Dermis blood vessel endothelial cell (primary cell): ENCODE results near the gene GRM4. TPM values are rescaled to one million over a fixed set of nuclear protein-coding genes. Genes with fewer than 3 reads are reported as not detected.

Source experiments
- DNase-seq: peaks from one replicate; pipeline ENCODE4 v3.0.0; 2010
- total RNA-seq: library from RNA; depleted of rRNA; stranded (reverse); fragments of >200 nt; gene quantifications from 2 replicates; pipeline ENCODE4 v1.2.3, GENCODE V29; 2014

Gene GRM4
- total RNA-seq, 1 donor from 2014 or later, result not detected

DNA sequence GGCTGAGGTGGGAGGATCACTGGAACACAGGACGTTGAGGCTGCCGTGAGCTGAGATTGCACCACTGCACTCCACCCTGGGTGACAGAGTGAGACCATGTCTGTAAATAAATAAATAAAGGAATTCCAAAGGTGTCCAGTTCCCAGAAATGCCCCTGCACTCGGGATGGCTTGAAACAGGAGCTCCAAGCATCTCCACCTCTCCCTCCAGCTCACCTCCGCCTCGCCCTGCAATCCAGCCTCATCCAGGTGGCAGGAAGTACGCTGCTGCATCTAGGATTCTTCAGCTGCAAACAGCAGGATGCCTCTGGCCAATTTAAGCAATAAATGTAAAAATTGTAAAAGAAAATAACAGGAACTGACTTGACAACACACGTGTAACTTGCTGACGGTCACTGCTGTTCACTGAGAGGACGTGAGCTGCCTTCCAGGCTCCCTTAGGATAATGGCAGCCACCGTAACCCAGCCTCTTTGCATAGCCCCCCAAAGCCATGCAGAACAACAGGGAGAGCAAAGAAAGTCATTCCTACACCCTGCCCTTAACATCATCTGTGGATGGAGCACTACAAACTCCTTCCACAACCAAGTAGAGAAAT is 11.4 kb upstream of the GRM4 start:
- no peak for DNase-seq

DNA sequence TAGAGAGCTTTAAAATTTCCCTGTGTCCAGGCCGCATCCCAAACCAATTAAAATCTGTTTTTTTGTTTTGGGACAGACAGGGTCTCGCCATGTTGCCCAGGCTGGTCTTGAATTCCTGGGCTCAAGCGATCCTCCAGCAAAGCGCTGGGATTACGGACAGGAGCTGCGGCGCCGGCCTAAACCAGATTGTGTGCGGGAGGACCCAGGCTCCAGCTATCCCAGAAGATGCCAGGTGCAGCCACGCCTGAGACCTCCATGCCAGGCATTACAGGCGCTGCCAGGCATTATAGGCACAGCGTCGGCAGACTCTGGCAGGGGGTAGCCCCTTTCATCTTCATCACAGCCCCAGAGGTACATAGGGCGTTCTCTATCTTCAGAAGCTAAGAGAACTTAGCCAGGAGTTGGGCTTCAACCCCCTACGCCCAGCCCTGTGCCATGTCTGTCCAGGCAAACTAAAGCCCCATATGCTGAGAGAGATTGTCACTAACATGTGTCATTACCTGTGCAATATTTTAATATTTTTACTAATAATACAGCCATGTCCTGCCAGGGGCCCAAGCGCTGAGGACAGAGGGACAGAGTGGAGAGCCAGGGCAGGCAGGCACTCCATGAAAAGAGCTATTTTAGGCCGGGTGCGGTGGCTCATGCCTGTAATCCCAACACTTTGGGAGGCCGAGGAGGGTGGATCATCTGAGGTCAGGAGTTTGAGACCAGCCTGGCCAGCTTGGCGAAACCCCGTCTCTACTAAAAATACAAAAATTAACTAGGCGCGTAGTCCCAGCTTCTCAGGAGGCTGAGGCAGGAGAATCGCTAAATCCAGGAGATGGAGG is 9.8 kb upstream of the GRM4 start:
- no peak for DNase-seq

GRCh38 chr6:34154668-34155447 is 9.0 kb upstream of the GRM4 start:
- peak; percentile 59 for DNase-seq

- no peak for DNase-seq
These were observed 7.1 kb upstream of the GRM4 start for GRCh38 chr6:34152806-34153520.

- no peak for DNase-seq
These were observed 6.2 kb upstream of the GRM4 start for GRCh38 chr6:34152042-34152524.

DNA sequence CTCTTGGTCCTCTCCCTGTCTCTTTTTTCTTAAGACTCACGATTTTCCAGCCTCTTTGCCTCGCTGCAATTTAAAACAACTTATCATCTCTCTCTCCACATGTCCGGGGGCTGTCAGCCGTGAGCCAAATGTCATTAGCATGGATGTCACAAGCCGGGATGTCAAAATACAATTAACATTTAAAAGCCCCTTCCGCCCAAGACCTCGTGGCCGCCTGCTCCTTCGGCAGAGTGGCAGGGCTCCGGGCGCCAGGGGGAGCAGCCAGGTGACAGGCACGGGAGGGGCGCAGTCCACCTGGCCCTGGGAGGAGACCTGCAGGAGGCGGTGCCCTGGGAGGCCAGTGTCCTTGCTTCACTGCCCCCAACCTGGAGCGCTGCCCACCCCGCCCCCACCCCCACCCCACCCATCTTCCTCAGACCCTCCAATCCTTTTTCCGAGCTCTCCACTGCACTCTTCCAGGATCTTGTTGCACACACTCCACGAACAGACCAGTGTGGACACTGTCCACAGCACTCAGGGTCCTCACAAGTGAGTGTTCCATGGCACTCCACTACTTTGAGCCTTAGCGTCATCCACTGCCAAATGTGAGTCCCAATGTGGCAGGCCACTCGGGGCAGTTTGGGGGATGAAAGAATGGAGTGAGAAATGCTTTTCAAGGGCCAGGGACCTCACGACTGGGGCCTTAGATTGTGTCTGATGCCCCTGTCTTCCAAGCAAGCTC is 5.6 kb upstream of the GRM4 start:
- no peak for DNase-seq

DNA sequence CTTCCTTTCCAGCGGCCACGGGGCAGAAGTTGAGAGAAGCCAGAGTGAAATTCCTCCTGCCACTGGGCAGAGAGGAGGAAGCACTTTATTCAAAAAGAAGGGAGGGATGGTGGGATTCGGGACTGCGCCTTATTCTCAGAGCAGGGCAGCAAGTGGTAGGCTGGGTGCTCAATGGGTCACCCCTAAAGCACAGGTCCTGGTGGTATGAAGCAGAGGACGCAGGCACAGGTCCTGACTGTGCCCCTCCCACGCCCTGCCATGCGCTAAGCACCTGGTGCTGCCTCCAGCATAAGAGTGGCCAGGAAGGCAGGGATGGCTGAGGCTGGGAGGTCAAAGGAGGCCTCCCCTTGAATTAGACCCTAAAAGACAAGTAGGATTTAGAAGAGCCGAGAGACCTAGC is 4.9 kb upstream of the GRM4 start:
- DNase-seq, result no peak

GRCh38 chr6:34149831-34150400 is 4.0 kb upstream of the GRM4 start:
- DNase-seq, result no peak

DNA sequence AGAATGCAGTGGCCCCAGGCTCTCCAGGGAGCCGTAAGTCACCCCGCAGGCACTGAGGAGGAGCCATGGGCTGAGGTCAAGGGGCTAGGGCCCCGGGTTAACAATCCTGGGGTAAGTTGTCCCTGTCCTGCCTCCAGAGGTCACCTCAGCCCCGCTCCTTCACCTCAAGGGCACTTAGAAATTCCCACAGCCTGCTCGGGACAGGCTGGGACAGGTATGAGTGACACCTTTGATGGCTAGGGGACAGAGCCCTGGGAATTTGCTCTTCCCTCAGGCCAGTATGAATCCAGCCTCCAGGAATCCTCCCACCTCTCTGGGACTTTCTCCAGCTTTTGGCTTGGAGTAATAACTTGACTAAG is 3.5 kb upstream of the GRM4 start:
- DNase-seq, result no peak

GRCh38 chr6:34148631-34149451 is 3.0 kb upstream of the GRM4 start:
- DNase-seq, result no peak

GRCh38 chr6:34147906-34148630 is 2.2 kb upstream of the GRM4 start:
- DNase-seq, result no peak

- no peak for DNase-seq
These were observed 1.1 kb upstream of the GRM4 start for GRCh38 chr6:34146801-34147592.

DNA sequence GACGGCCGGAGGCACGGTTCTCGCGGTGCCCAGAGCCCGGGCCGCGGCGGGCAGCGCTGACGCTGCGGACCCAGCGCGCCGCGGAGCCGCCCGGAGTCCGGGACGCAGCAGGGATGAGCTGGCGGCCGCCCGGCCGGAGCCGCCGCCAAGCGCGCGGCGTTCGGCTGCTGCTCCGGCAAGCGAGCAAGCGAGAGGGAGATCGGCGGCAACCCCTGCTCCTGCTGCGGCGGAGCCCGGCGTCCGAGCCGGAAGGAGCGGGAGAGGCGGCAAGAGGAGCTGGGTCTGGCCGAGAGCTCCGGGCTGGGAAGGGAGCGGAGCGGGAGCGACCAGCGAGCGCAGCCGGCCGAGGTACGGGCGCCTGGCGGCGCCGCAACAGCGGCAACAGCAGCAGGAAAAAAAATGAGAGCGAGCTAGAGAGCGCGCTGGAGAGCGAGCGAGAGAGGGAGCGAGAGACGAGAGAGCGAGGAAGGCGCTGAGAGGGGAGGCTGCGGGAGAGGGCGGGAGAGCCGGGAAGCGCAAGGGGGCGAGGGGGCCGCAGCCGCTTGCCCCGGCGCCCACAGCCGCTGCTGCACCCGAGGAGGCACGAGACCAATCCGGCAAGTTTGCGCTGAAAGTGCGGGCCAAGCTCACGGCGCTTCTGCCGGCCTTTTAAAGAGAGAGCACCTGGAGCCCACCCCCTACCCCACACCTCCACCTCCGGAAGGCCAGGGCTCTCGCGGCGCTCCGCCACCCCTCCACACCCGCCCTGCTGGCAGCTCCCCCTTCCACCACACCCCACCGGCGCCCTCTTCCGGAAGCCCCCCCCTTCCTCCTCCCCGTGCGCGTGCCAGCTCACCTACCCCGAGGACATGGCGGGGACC is 496 bp downstream of the GRM4 start:
- peak; percentile 49 for DNase-seq

- DNase-seq, result no peak
These were observed 1.2 kb downstream of the GRM4 start for GRCh38 chr6:34144581-34145160.

DNA sequence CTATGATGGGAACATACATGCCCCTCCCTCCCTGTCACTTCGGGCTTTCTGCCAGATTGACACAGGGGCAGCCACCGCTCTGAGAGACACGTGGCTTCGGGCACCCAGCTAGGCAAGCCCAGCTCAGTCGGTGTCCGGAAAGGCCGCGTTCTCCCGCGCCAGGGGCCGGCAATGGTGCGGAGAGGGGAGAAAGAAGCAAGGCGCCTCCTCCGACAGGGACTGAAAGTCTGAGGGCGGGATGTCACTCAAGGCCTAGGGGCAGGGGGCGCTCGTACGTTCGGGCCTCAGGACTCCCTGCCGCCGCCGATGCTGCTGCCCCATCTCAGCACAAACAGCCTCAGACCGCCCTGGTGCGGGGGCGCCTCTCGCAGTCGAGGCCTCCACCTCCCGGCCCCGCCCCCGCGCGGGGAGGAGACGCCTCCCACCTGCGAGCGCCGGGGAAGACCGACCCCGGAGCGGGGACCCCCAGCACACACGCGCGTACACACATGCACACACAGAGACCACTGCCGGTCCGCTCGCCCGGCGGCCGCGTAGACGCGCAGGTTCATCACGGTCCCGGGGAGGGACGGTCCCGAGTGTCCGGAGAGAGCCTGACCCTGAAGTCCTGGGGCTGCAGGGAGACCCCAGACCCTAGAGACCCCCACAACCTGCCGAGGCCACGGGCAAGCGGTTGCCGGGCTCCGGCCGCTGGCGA is 1.9 kb downstream of the GRM4 start:
- peak; percentile 40 for DNase-seq

- no peak for DNase-seq
These were observed 2.5 kb downstream of the GRM4 start for GRCh38 chr6:34143196-34143883.
